NT2/D1 (cell line): Measurements from ENCODE around the gene UGT1A5.

Experiments
- YY1 ChIP-seq: IDR thresholded peaks from 2 replicates; pipeline ENCODE4 v1.6.1; 2011; ENCODE audit not compliant: insufficient read length, insufficient read depth
- ZNF274 ChIP-seq: IDR thresholded peaks from 2 replicates; pipeline ENCODE4 v1.6.1; 2011; ENCODE audit warnings: mild to moderate bottlenecking, low read depth, low read length

GRCh38 chr2:233791883-233792329 lies 79.2 kb downstream of the UGT1A5 start:
- TF ChIP-seq YY1 (no peak), ZNF274 (no peak)
